ENCODE results near the gene TMEM233. TPM values are rescaled to one million over a fixed set of nuclear protein-coding genes. Genes with fewer than 3 reads are reported as not detected.

Gene TMEM233
- total RNA-seq = under 1 TPM; 0.17 to 0.91 (median 0.46) TPM

DNA sequence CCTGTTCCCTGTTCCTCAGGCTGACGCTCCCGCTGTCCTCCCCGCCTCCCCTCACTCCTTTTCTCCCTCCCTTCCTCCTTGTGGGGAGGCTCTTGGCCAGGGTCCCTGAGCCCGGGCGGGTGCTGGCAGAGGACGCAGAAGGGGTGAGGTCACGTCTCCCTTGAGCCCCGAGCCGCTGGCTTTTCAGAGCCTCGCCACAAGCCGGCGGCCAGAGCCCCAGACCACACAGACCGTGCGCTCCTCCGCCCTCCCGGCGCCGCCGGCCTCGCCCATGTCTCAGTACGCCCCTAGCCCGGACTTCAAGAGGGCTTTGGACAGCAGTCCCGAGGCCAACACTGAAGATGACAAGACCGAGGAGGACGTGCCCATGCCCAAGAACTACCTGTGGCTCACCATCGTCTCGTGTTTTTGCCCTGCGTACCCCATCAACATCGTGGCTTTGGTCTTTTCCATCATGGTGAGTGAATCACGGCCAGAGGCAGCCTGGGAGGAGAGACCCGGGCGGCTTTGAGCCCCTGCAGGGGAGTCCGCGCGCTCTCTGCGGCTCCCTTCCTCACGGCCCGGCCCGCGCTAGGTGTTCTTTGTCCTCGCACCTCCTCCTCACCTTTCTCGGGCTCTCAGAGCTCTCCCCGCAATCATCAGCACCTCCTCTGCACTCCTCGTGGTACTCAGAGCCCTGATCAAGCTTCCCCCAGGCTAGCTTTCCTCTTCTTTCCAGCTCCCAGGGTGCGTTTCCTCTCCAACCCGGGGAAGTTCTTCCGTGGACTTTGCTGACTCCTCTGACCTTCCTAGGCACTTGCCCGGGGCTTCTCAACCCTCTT lies at the start of gene TMEM233:
TMEM233 (plus strand) TSS at position 197 of the 821 bp plus-strand sequence; CDS start at position 272, 75 bp downstream.
- TF ChIP-seq, protein P1, sequence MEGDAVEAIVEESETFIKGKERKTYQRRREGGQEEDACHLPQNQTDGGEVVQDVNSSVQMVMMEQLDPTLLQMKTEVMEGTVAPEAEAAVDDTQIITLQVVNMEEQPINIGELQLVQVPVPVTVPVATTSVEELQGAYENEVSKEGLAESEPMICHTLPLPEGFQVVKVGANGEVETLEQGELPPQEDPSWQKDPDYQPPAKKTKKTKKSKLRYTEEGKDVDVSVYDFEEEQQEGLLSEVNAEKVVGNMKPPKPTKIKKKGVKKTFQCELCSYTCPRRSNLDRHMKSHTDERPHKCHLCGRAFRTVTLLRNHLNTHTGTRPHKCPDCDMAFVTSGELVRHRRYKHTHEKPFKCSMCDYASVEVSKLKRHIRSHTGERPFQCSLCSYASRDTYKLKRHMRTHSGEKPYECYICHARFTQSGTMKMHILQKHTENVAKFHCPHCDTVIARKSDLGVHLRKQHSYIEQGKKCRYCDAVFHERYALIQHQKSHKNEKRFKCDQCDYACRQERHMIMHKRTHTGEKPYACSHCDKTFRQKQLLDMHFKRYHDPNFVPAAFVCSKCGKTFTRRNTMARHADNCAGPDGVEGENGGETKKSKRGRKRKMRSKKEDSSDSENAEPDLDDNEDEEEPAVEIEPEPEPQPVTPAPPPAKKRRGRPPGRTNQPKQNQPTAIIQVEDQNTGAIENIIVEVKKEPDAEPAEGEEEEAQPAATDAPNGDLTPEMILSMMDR (IDR thresholded peaks at IDR 0.05) = no peak
- no peak for TF ChIP-seq POLR2AphosphoS5 (IDR thresholded peaks at IDR 0.05)
- no peak for TF ChIP-seq EP300 (IDR thresholded peaks at IDR 0.05)
- TF ChIP-seq POLR2A (IDR thresholded peaks at IDR 0.05; ENCODE audit: low read depth) = no peak
- Histone ChIP-seq H3K27ac (replicated peaks in 1 of 4) (peak within 1 kb of the TSS; percentile 14 to 42 (median 30)), H3K27me3 (peaks cover 0 to 72% (median 5%) of the 10 kb centered on the region in 4 donors), H3K4me3 (peak within 1 kb of the TSS; percentile 37 to 53 (median 42)), H3K36me3 (no peaks in the 10 kb centered on the region), H3K9me3 (no peaks in the 10 kb centered on the region), H3K4me1 (peaks cover 0 to 17% (median 3%) of the 10 kb centered on the region in 4 donors)
- intact Hi-C loops (cut with DNase I) = no loop called here
- WGBS = 1% methylated on average over 36 of the region's 48 CpGs
- peak; percentile 85 for DNase-seq (ENCODE audit: extremely low spot score)

DNA sequence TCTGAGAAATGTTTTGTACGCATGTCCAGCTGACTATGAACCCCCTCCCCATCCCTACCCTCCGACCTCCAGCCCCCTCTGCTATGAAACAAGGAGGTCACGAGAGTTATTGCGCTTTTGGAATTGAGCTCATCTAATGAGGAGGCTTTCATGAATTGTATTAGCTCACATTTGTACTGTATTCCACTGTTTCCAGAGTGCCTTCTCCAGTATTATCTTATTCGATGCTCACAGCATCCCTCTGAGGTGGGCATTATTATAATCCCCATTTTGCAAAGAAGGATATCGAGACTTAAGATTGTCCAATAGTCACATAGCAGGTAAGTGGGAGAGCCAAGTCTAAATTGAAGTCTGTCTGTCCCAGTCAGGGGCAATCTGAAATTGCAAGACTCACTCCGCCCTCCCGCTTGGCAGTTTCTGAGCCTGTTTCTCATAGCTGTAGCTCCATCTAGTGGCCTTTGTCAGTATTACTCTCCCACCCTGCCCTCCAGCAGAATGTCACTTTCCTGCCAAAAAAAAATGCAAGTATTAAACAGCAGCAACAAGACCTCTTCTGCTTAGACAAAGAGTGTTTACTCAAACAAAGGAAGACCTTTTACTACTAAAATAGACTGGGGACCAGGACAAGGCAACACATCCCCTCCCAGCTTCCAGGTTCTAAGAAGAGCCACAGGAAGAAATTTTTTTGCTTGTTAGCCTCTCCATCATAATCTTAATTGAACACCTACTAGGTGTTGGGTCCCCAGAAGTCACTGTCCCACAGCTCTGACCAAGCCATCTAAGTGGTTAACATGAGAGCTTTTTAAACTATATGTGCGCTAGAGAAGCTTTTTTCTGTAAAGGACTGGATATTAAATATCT lies 48.6 kb upstream of the TMEM233 start:
- Histone ChIP-seq H3K36me3 (no peaks in the 10 kb centered on the region), H3K4me3 (no peak overlapping the region), H3K27me3 (peaks cover 0 to 25% (median 0%) of the 10 kb centered on the region in 4 donors), H3K27ac (replicated peaks in 1 of 4) (no peak overlapping the region), H3K9me3 (no peaks in the 10 kb centered on the region), H3K4me1 (no peaks in the 10 kb centered on the region)
- 50% methylated on average over 9 of the region's 9 CpGs for WGBS
- no peak for DNase-seq (ENCODE audit: extremely low spot score)
- intact Hi-C loops (cut with DNase I) = loop anchor here (2.0 to 5.0 kb wide), 2 partner anchors 430 to 563 kb away; partner anchors contain the start of gene SRRM4
- TF ChIP-seq POLR2A (IDR thresholded peaks at IDR 0.05; ENCODE audit: low read depth) = no peak
- TF ChIP-seq, protein P1 (IDR thresholded peaks at IDR 0.05) = peak; percentile 84 to 94 (median 84)

DNA sequence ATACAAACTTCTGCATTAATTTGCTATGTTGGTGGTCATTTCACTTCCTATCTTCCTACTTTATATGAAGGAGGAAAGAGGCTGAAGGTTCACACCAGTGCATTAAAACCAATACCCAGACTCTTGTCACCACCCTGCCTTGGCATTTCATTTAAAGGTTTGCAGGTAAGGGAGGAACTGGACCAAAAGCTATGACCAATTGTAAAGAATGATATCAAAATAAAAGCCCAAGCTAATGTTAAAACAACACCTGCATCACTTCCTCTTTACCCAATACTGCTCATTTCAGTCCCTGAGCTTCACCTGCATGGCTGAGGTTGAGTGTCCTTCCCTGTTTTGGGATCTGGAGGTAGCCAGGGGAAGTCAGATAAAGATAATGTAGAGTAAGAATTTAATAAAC lies 47.2 kb upstream of the TMEM233 start:
- intact Hi-C loops (cut with DNase I) = loop anchor here (5.0 kb wide), 1 partner anchor 564 kb away; the partner anchor contains the start of gene SRRM4
- H3K27me3 ChIP-seq = peaks cover 0 to 20% (median 0%) of the 10 kb centered on the region in 4 donors
- TF ChIP-seq, protein P1 (IDR thresholded peaks at IDR 0.05) = no peak
- no peak for TF ChIP-seq POLR2AphosphoS5 (IDR thresholded peaks at IDR 0.05)
- TF ChIP-seq EP300 (IDR thresholded peaks at IDR 0.05) = no peak
- TF ChIP-seq POLR2A (IDR thresholded peaks at IDR 0.05; ENCODE audit: low read depth) = no peak
- no peaks in the 10 kb centered on the region for H3K9me3 ChIP-seq
- no peak overlapping the region for H3K27ac ChIP-seq (replicated peaks in 1 of 4)
- H3K4me3 ChIP-seq = no peak overlapping the region
- no peak for DNase-seq (ENCODE audit: extremely low spot score)
- no peaks in the 10 kb centered on the region for H3K4me1 ChIP-seq
- no peaks in the 10 kb centered on the region for H3K36me3 ChIP-seq

DNA sequence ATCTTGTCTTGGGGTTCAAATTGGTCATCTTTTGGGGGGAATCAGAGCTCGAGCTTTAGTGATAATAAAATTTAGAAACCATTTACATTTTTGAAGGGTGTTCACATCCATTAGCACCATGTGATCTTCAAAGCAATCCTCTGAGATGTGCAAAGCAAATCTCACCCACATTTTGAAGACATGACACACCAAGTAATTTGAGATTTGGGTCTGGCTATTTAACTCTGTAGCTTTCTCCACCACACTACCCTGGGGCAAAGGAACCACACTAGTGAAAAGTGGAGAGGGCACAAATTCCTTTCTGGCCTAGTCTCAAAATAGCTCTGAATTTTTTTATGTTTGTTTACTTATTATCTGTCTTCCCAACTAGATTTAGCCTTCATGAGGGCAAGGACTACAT lies 46.6 kb upstream of the TMEM233 start:
- no peak for DNase-seq (ENCODE audit: extremely low spot score)
- intact Hi-C loops (cut with DNase I) = loop anchor here (5.0 kb wide), 1 partner anchor 565 kb away; the partner anchor contains the start of gene SRRM4

More for the DNA sequence above, 46.6 kb upstream of the TMEM233 start:
- no peaks in the 10 kb centered on the region for H3K4me1 ChIP-seq
- H3K36me3 ChIP-seq = no peaks in the 10 kb centered on the region
- TF ChIP-seq EP300 (IDR thresholded peaks at IDR 0.05) (no peak), POLR2AphosphoS5 (IDR thresholded peaks at IDR 0.05) (no peak), POLR2A (IDR thresholded peaks at IDR 0.05; ENCODE audit: low read depth) (no peak)
- TF ChIP-seq, protein P1 (IDR thresholded peaks at IDR 0.05) = no peak
- H3K27me3 ChIP-seq = peaks cover 0 to 20% (median 0%) of the 10 kb centered on the region in 4 donors
- H3K9me3 ChIP-seq = no peaks in the 10 kb centered on the region
- 23% methylated on average over 1 of the region's 1 CpG for WGBS
- no peak overlapping the region for H3K4me3 ChIP-seq
- H3K27ac ChIP-seq (replicated peaks in 1 of 4) = no peak overlapping the region
